Measurements from ENCODE around the gene AJAP1. TPM values are rescaled to one million over a fixed set of nuclear protein-coding genes. Genes with fewer than 3 reads are reported as not detected.

AJAP1 gene
- polyA plus RNA-seq, 1 of the 3 experiments (the other 2 are of a cell fraction), result not detected

DNA sequence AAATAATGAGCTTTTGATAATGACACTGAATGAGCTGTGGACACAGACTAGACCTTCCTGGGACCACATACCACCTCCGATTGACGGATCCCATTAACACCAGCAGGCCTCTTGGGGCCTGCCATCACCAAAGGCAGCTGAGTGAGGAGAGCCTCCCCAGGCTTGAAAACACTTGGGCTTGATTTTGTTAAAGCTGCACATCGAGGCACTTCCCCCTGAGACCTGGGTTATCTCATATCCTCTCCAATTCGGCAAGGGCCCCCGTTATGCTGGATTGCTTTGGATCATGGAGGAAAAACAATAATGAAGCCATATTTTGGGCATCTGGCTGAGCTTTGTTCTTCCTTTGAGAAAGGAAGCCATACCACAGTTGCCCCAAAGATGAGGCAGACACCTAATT lies 143.0 kb downstream of the AJAP1 start:
- Histone ChIP-seq H3K4me2 (no peak overlapping the region), H3K79me2 (ENCODE audit: insufficient read depth) (no peaks in the 10 kb centered on the region), H3K4me3 (ENCODE audit: low read depth in 2 of 2, low read length in 1 of 2) (no peak overlapping the region), H3K9me3 (no peaks in the 10 kb centered on the region), H2AFZ (ENCODE audit: low read depth) (no peak overlapping the region), H3F3A (replicated peaks; ENCODE audit: insufficient read depth) (no peaks in the 10 kb centered on the region), H3K27me3 (ENCODE audit: insufficient read depth) (no peaks in the 10 kb centered on the region), H3K9me2 (no peaks in the 10 kb centered on the region), H4K20me1 (ENCODE audit: insufficient read depth) (no peaks in the 10 kb centered on the region), H3K36me3 (replicated peaks in 1 of 2; ENCODE audit: control insufficient read depth in 1 of 2, insufficient read depth in 2 of 2, low read length in 1 of 2) (no peaks in the 10 kb centered on the region), H3K9ac (no peak overlapping the region), H3K27ac (ENCODE audit: low read depth in 2 of 2, low read length in 1 of 2) (no peak overlapping the region), H3K4me1 (ENCODE audit: control insufficient read depth in 1 of 2, insufficient read depth in 2 of 2, low read depth in 1 of 2, low read length in 1 of 2) (peaks cover 0 to 32% of the 10 kb centered on the region in 2 experiments; a peak in 1 of 4 replicates)
- ChIA-PET CTCF (interaction anchor here (1.0 kb wide), 1 partner anchor 19 kb away, joined by 3 read pairs; no protein-coding TSS in a partner anchor), POLR2A (no interaction called here)
- DNase-seq, result no peak
- TF ChIP-seq, protein P1, sequence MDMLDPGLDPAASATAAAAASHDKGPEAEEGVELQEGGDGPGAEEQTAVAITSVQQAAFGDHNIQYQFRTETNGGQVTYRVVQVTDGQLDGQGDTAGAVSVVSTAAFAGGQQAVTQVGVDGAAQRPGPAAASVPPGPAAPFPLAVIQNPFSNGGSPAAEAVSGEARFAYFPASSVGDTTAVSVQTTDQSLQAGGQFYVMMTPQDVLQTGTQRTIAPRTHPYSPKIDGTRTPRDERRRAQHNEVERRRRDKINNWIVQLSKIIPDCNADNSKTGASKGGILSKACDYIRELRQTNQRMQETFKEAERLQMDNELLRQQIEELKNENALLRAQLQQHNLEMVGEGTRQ (IDR thresholded peaks at IDR 0.05; ENCODE audit: borderline replicate concordance, low read depth, low read length), result no peak
- TF ChIP-seq, protein P2, sequence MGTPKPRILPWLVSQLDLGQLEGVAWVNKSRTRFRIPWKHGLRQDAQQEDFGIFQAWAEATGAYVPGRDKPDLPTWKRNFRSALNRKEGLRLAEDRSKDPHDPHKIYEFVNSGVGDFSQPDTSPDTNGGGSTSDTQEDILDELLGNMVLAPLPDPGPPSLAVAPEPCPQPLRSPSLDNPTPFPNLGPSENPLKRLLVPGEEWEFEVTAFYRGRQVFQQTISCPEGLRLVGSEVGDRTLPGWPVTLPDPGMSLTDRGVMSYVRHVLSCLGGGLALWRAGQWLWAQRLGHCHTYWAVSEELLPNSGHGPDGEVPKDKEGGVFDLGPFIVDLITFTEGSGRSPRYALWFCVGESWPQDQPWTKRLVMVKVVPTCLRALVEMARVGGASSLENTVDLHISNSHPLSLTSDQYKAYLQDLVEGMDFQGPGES (IDR thresholded peaks at IDR 0.05; ENCODE audit: low read depth, low read length), result no peak
- TF ChIP-seq FOSL2 (IDR thresholded peaks at IDR 0.05; ENCODE audit: borderline replicate concordance, low read depth) (no peak), EP300 (IDR thresholded peaks at IDR 0.05; ENCODE audit: borderline replicate concordance in 1 of 2, low read depth in 1 of 2, low read length in 1 of 2) (no peak), SMC3 (IDR thresholded peaks at IDR 0.05; ENCODE audit: low read depth, low read length) (no peak), GATA2 (CRISPR knock-in tag; IDR thresholded peaks at IDR 0.05) (no peak), EZH2phosphoT487 (IDR thresholded peaks at IDR 0.05; ENCODE audit: borderline replicate concordance, low read depth) (no peak), RFX5 (IDR thresholded peaks at IDR 0.05; ENCODE audit: low read length) (no peak), TCF12 (IDR thresholded peaks at IDR 0.05) (no peak), RCOR1 (IDR thresholded peaks at IDR 0.05; ENCODE audit: low read length) (no peak), MXI1 (IDR thresholded peaks at IDR 0.05; ENCODE audit: low read depth, low read length) (no peak), RAD21 (IDR thresholded peaks at IDR 0.05; ENCODE audit: low read length) (no peak), JUND (IDR thresholded peaks at IDR 0.05) (no peak), POLR2AphosphoS5 (IDR thresholded peaks at IDR 0.05; ENCODE audit: low read depth, low read length) (no peak)
- TF ChIP-seq, protein P3, sequence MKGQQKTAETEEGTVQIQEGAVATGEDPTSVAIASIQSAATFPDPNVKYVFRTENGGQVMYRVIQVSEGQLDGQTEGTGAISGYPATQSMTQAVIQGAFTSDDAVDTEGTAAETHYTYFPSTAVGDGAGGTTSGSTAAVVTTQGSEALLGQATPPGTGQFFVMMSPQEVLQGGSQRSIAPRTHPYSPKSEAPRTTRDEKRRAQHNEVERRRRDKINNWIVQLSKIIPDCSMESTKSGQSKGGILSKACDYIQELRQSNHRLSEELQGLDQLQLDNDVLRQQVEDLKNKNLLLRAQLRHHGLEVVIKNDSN (IDR thresholded peaks at IDR 0.05; ENCODE audit: borderline replicate concordance, low read depth), result no peak
- TF ChIP-seq, protein P4, sequence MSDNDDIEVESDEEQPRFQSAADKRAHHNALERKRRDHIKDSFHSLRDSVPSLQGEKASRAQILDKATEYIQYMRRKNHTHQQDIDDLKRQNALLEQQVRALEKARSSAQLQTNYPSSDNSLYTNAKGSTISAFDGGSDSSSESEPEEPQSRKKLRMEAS (IDR thresholded peaks at IDR 0.05; ENCODE audit: low read depth), result no peak
- 0% methylated on average over 3 of the region's 5 CpGs for WGBS (ENCODE audit: low lambda C conversion rate)

Measured in SK-N-SH (cell line).